ENCODE data around the gene SLC31A1. TPM values are rescaled to one million over a fixed set of nuclear protein-coding genes. Genes with fewer than 3 reads are reported as not detected.

The SLC31A1 gene
- total RNA-seq, 2 donors from 2014 or later: 7.9 to 8.8 TPM

DNA sequence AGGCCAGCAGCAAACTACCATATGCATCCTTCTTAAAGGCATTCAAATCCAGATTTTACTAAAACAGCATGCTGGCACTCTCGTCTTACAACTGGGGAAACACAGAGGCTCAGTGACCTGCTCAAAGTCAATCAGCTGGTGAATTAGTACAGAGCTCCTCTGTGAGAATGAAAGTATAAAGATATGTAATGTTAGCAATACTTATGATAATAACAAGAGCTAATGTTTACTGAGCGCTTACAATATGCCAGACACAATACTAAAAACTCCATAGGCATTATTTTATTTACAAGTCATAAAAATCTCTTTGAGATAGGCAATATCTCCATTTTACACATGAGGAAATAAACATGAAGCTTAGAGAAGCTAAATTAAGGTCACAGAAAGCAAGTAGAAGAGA lies 28.9 kb upstream of the SLC31A1 start:
- Mint-ChIP-seq H3K36me3 (ENCODE audit: insufficient read depth in 2 of 2) (peaks cover 4 to 13% of the 10 kb centered on the region in 2 donors), H3K4me3 (no peak overlapping the region), H3K4me1 (ENCODE audit: low read depth) (no peaks in the 10 kb centered on the region), H3K9me3 (no peaks in the 10 kb centered on the region), H3K27me3 (ENCODE audit: low read depth) (no peaks in the 10 kb centered on the region), H3K27ac (no peak overlapping the region)
- DNase-seq (no peak), ATAC-seq (replicated peaks in 1 of 2) (no peak)

- H3K4me1 Mint-ChIP-seq (ENCODE audit: low read depth): peaks cover 7% of the 10 kb centered on the region
- ATAC-seq (replicated peaks in 1 of 2) (no peak), DNase-seq (no peak)
- no peak overlapping the region for H3K4me3 Mint-ChIP-seq
- no peaks in the 10 kb centered on the region for H3K27me3 Mint-ChIP-seq (ENCODE audit: low read depth)
- peaks cover 6 to 20% of the 10 kb centered on the region in 2 donors for H3K36me3 Mint-ChIP-seq (ENCODE audit: insufficient read depth in 2 of 2)
- H3K27ac Mint-ChIP-seq: peak overlapping the region; percentile 13
- H3K9me3 Mint-ChIP-seq: no peaks in the 10 kb centered on the region
Observed at GRCh38 chr9:113199683-113200329, 21.5 kb upstream of the SLC31A1 start.

GRCh38 chr9:113205432-113205831 lies 15.9 kb upstream of the SLC31A1 start:
- no peak for ATAC-seq (replicated peaks in 1 of 2)
- no peak overlapping the region for H3K4me3 Mint-ChIP-seq

GRCh38 chr9:113205861-113206260 lies 15.5 kb upstream of the SLC31A1 start:
- Mint-ChIP-seq H3K27me3 (ENCODE audit: low read depth) (no peaks in the 10 kb centered on the region), H3K4me1 (ENCODE audit: low read depth) (no peaks in the 10 kb centered on the region), H3K27ac (no peak overlapping the region), H3K9me3 (no peaks in the 10 kb centered on the region), H3K4me3 (no peak overlapping the region), H3K36me3 (ENCODE audit: insufficient read depth in 2 of 2) (peaks cover 6 to 20% of the 10 kb centered on the region in 2 donors)
- DNase-seq (no peak), ATAC-seq (replicated peaks in 1 of 2) (no peak)

More at GRCh38 chr9:113205432-113205831, 15.9 kb upstream of the SLC31A1 start:
- Mint-ChIP-seq H3K36me3 (ENCODE audit: insufficient read depth in 2 of 2) (peaks cover 6 to 20% of the 10 kb centered on the region in 2 donors), H3K27me3 (ENCODE audit: low read depth) (no peaks in the 10 kb centered on the region), H3K9me3 (no peaks in the 10 kb centered on the region), H3K27ac (no peak overlapping the region), H3K4me1 (ENCODE audit: low read depth) (no peaks in the 10 kb centered on the region)
- DNase-seq: no peak

- Mint-ChIP-seq H3K4me3 (no peak overlapping the region), H3K27ac (no peak overlapping the region), H3K4me1 (ENCODE audit: low read depth) (peaks cover 7% of the 10 kb centered on the region), H3K36me3 (ENCODE audit: insufficient read depth in 2 of 2) (peaks cover 7 to 15% of the 10 kb centered on the region in 2 donors), H3K27me3 (ENCODE audit: low read depth) (no peaks in the 10 kb centered on the region), H3K9me3 (no peaks in the 10 kb centered on the region)
- no peak for DNase-seq
- ATAC-seq (replicated peaks in 1 of 2): no peak
Observed at GRCh38 chr9:113210815-113211214, 10.5 kb upstream of the SLC31A1 start.

GRCh38 chr9:113215132-113215531 lies 6.2 kb upstream of the SLC31A1 start:
- Mint-ChIP-seq H3K36me3 (ENCODE audit: insufficient read depth in 2 of 2) (peaks cover 6 to 15% of the 10 kb centered on the region in 2 donors), H3K9me3 (no peaks in the 10 kb centered on the region), H3K4me1 (ENCODE audit: low read depth) (peaks cover 31% of the 10 kb centered on the region), H3K27ac (peak overlapping the region; percentile 83), H3K27me3 (ENCODE audit: low read depth) (no peaks in the 10 kb centered on the region), H3K4me3 (peak overlapping the region in 1 of 2 donors; percentile 10)
- DNase-seq (no peak), ATAC-seq (replicated peaks in 1 of 2) (no peak)

DNA sequence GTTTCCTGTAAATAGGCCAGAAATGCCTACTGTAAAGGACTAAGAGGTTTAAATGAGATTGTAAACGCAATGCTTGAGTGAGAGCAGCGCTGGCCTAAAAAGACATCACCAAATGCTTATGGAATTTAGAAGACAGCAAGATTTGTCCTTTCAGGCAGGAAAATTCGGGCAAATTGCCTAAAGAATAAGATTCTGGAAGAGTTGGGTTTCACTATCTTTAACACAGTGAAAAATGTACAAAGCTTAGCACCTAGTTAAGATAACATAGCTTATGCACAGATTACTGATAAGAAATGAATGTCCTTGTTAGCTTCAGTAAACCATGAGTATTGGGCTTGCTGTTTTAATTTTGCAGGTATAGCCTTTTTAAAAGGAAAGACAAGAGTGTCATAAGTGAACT lies 4.9 kb upstream of the SLC31A1 start:
- Mint-ChIP-seq H3K9me3 (no peaks in the 10 kb centered on the region), H3K27ac (peak overlapping the region; percentile 54)
- ATAC-seq (replicated peaks in 1 of 2): no peak

DNA sequence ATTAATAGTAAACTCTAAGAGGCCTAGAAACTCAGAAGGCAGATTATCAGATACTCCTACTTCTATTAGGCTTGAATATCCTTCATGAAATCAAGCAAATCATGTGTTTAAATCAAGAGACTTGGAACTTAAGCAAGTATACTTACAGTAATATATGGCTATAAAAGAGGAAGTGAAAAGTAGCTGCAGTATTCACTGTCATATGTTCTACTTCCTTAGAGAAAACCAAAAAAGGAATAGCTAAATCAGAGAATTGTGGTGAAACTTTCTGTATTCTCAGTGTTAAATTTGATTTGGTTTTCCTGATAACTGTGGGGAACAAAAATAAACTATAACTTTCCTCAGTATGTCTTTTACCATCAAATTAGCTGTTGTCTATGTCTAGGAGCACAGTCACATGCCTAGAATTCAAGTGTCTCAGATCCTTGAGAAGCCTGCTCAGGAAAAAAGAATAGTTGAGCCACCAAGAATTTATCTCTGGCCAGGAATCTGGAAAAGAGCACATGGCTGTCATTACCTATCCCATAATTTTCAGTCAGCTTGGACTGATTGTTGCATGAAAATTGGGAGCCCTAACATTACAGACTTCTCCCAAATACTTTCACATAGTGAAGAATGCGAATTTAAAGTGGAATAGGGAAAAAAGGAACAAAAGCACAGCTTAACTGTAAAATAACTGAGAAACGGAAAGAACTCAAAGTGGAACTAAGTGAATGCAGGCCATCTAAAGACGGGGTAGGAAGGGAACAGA lies 2.0 kb upstream of the SLC31A1 start:
- H3K36me3 Mint-ChIP-seq (ENCODE audit: insufficient read depth in 2 of 2): peaks cover 2 to 14% of the 10 kb centered on the region in 2 donors
- peak overlapping the region; percentile 86 to 97 for H3K4me3 Mint-ChIP-seq
- ATAC-seq (replicated peaks in 1 of 2) (no peak), DNase-seq (no peak)
- H3K9me3 Mint-ChIP-seq: no peaks in the 10 kb centered on the region
- H3K27ac Mint-ChIP-seq: peak overlapping the region; percentile 92
- H3K4me1 Mint-ChIP-seq (ENCODE audit: low read depth): peaks cover 53% of the 10 kb centered on the region
- H3K27me3 Mint-ChIP-seq (ENCODE audit: low read depth): no peaks in the 10 kb centered on the region

More for the DNA sequence above, 4.9 kb upstream of the SLC31A1 start:
- peaks cover 35% of the 10 kb centered on the region for H3K4me1 Mint-ChIP-seq (ENCODE audit: low read depth)
- no peak for DNase-seq
- no peaks in the 10 kb centered on the region for H3K27me3 Mint-ChIP-seq (ENCODE audit: low read depth)
- peaks cover 6 to 23% of the 10 kb centered on the region in 2 donors for H3K36me3 Mint-ChIP-seq (ENCODE audit: insufficient read depth in 2 of 2)
- H3K4me3 Mint-ChIP-seq: no peak overlapping the region

GRCh38 chr9:113219969-113220368 lies 1.4 kb upstream of the SLC31A1 start:
- DNase-seq (peak; percentile 50 to 51), ATAC-seq (replicated peaks in 1 of 2) (peak; percentile 49 to 63)
- H3K27ac Mint-ChIP-seq: peak overlapping the region; percentile 92
- peak overlapping the region; percentile 86 to 97 for H3K4me3 Mint-ChIP-seq
- H3K4me1 Mint-ChIP-seq (ENCODE audit: low read depth): peaks cover 50% of the 10 kb centered on the region
- peaks cover 0 to 14% of the 10 kb centered on the region in 2 donors for H3K36me3 Mint-ChIP-seq (ENCODE audit: insufficient read depth in 2 of 2)
- no peaks in the 10 kb centered on the region for H3K9me3 Mint-ChIP-seq
- H3K27me3 Mint-ChIP-seq (ENCODE audit: low read depth): no peaks in the 10 kb centered on the region

GRCh38 chr9:113220467-113221002 lies 809 bp upstream of the SLC31A1 start:
- no peaks in the 10 kb centered on the region for H3K9me3 Mint-ChIP-seq
- peaks cover 46% of the 10 kb centered on the region for H3K4me1 Mint-ChIP-seq (ENCODE audit: low read depth)
- DNase-seq: peak; percentile 4 to 10
- H3K27ac Mint-ChIP-seq: peak overlapping the region; percentile 92
- peak overlapping the region; percentile 86 to 97 for H3K4me3 Mint-ChIP-seq
- H3K27me3 Mint-ChIP-seq (ENCODE audit: low read depth): no peaks in the 10 kb centered on the region
- peaks cover 0 to 14% of the 10 kb centered on the region in 2 donors for H3K36me3 Mint-ChIP-seq (ENCODE audit: insufficient read depth in 2 of 2)
- ATAC-seq (replicated peaks in 1 of 2): peak in 1 of 2 donors; percentile 18

DNA sequence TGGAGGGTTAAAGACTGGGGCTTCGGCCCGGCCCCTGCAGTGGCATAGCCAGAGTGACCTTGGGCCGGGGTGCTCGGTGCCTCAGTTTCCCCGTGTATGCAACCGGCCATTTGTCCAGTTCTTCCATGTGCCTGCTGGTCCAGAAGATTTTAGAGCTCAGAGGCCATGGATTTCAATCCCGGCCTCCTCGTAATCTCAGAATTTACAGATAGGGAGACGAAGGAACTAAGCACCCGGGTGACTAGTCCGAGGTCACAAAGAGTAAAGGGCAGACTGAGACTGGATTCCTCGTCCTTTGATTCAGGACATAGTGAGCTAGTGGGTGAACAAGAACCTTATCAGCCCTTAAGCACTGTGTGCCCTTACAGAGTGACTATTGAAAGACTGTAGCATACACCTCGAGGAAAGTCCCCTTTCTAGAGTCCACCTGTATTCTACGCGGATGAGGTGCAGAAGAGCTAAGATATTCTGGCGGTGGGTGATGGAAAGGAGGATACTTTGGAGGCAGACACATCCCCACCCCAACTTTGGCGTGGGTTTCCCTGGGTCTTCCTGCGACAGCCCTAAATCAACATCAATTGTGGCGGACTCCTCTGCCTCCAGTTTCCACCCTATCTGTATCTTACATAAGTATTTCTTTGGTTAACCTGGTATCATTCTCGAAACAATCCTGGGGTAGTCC lies 597 bp downstream of the SLC31A1 start:
- DNase-seq (no peak), ATAC-seq (replicated peaks in 1 of 2) (no peak)
- H3K27ac Mint-ChIP-seq: peak overlapping the region; percentile 69
- no peaks in the 10 kb centered on the region for H3K9me3 Mint-ChIP-seq
- H3K4me3 Mint-ChIP-seq: peak overlapping the region; percentile 86 to 97
- peaks cover 0 to 11% of the 10 kb centered on the region in 2 donors for H3K36me3 Mint-ChIP-seq (ENCODE audit: insufficient read depth in 2 of 2)
- no peaks in the 10 kb centered on the region for H3K27me3 Mint-ChIP-seq (ENCODE audit: low read depth)
- H3K4me1 Mint-ChIP-seq (ENCODE audit: low read depth): peaks cover 46% of the 10 kb centered on the region

GRCh38 chr9:113222482-113222841 lies 1.1 kb downstream of the SLC31A1 start:
- Mint-ChIP-seq H3K4me3 (peak overlapping the region; percentile 86 to 97), H3K27me3 (ENCODE audit: low read depth) (no peaks in the 10 kb centered on the region), H3K36me3 (ENCODE audit: insufficient read depth in 2 of 2) (peaks cover 0 to 12% of the 10 kb centered on the region in 2 donors), H3K27ac (no peak overlapping the region), H3K4me1 (ENCODE audit: low read depth) (peaks cover 46% of the 10 kb centered on the region), H3K9me3 (no peaks in the 10 kb centered on the region)
- no peak for ATAC-seq (replicated peaks in 1 of 2)
- DNase-seq: no peak

DNA sequence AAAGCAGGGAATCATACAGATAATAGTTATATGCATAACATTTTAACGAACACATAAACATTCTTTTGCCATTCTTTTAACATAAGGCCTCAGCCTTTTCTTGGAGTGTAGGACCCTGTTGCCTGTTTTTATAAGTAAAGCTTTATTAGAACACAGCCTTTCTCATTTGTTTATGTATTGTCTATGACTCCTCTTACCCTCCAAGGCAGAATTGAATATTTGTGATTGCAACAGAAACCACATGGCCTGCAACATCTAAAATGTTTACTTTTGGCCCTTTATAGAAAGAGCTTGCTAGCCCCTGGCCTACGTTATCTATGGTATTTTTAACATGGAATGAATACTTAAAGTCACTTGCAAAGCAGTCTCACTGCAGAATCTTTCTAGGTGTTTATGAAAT lies 2.6 kb downstream of the SLC31A1 start:
- H3K4me1 Mint-ChIP-seq (ENCODE audit: low read depth): peaks cover 39% of the 10 kb centered on the region
- no peaks in the 10 kb centered on the region for H3K27me3 Mint-ChIP-seq (ENCODE audit: low read depth)
- H3K27ac Mint-ChIP-seq: no peak overlapping the region
- no peak overlapping the region for H3K4me3 Mint-ChIP-seq
- no peaks in the 10 kb centered on the region for H3K9me3 Mint-ChIP-seq
- ATAC-seq (replicated peaks in 1 of 2) (no peak), DNase-seq (no peak)
- H3K36me3 Mint-ChIP-seq (ENCODE audit: insufficient read depth in 2 of 2): peaks cover 0 to 10% of the 10 kb centered on the region in 2 donors
